ENCODE measurements around the gene NRARP. TPM values are rescaled to one million over a fixed set of nuclear protein-coding genes. Genes with fewer than 3 reads are reported as not detected.

NRARP gene
- total RNA-seq, 1 donor from 2014 or later: 20.7 TPM

DNA sequence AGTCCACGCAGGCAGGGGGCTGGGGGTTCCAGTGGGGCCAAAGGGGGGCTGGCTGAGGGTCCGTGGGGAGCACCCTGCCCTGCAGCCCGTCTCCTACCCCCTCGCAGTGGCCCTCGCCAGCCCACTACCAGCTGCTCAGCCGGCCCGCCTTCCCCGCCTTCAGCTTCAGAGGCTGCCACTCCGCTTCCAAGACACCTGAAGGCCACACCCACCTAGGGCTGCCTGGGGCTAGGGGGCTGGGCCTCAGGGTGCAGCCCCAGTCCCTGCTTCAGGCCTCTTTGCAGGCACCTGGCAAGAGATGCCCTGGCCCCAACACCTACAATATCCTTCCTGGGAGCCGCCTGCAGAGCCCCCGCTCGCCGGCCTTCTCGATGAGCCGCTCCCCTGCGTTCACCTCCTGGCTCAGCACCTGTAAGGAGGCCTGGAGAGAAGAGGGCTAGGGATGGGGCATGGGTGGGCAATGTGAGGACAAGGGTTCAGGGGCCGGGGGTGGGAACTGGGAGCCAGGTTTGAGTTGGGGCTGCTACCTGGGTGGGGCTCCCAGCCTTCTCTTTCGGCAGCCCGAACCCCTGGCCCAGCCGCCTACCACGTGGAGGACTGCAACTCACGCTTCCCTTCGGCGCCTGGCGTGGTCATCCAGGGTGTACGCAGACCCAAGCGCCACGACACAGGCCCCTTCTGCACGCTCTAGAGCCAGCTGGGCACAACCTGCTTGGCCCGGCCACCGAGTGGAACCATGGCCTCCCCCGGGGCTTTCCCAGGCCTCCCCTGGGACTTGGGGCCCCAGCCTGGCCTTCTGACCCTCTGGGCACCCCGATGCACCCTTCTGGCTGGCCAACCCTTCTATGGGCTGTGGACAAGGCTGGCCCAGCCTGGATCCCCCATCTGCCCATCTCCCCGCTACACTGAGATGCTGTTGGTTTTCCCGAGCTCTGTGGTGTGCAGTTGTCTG is 49.2 kb downstream of the NRARP start:
- Mint-ChIP-seq H3K27ac (peak overlapping the region; percentile 66), H3K4me1 (peaks cover 28% of the 10 kb centered on the region), H3K4me3 (peak overlapping the region; percentile 95), H3K9me3 (no peaks in the 10 kb centered on the region), H3K27me3 (ENCODE audit: insufficient read depth, low read depth) (peaks cover 7% of the 10 kb centered on the region), H3K36me3 (peaks cover 2% of the 10 kb centered on the region)
- Histone ChIP-seq H3K4me1 (peaks cover 31% of the 10 kb centered on the region), H2AFZ (replicated peaks) (no peak overlapping the region), H3K79me2 (ENCODE audit: low read depth) (peaks cover 20% of the 10 kb centered on the region), H3F3A (ENCODE audit: low read depth) (peaks cover 10% of the 10 kb centered on the region), H3K9ac (no peak overlapping the region), H3K27ac (no peak overlapping the region), H3K4me3 (no peak overlapping the region), H3K36me3 (no peaks in the 10 kb centered on the region), H3K4me2 (peak overlapping the region; percentile 49), H3K27me3 (peaks cover 6% of the 10 kb centered on the region), H4K20me1 (ENCODE audit: low read depth) (peaks cover 19% of the 10 kb centered on the region), H3K9me3 (ENCODE audit: low read depth) (no peaks in the 10 kb centered on the region)
- peak; percentile 43 for DNase-seq (ENCODE audit: low spot score)
- TF ChIP-seq EZH2 (IDR thresholded peaks at IDR 0.05): no peak
- TF ChIP-seq, protein P1, sequence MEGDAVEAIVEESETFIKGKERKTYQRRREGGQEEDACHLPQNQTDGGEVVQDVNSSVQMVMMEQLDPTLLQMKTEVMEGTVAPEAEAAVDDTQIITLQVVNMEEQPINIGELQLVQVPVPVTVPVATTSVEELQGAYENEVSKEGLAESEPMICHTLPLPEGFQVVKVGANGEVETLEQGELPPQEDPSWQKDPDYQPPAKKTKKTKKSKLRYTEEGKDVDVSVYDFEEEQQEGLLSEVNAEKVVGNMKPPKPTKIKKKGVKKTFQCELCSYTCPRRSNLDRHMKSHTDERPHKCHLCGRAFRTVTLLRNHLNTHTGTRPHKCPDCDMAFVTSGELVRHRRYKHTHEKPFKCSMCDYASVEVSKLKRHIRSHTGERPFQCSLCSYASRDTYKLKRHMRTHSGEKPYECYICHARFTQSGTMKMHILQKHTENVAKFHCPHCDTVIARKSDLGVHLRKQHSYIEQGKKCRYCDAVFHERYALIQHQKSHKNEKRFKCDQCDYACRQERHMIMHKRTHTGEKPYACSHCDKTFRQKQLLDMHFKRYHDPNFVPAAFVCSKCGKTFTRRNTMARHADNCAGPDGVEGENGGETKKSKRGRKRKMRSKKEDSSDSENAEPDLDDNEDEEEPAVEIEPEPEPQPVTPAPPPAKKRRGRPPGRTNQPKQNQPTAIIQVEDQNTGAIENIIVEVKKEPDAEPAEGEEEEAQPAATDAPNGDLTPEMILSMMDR (IDR thresholded peaks at IDR 0.05): no peak
- TF ChIP-seq EZH2phosphoT487 (IDR thresholded peaks at IDR 0.05): no peak

DNA sequence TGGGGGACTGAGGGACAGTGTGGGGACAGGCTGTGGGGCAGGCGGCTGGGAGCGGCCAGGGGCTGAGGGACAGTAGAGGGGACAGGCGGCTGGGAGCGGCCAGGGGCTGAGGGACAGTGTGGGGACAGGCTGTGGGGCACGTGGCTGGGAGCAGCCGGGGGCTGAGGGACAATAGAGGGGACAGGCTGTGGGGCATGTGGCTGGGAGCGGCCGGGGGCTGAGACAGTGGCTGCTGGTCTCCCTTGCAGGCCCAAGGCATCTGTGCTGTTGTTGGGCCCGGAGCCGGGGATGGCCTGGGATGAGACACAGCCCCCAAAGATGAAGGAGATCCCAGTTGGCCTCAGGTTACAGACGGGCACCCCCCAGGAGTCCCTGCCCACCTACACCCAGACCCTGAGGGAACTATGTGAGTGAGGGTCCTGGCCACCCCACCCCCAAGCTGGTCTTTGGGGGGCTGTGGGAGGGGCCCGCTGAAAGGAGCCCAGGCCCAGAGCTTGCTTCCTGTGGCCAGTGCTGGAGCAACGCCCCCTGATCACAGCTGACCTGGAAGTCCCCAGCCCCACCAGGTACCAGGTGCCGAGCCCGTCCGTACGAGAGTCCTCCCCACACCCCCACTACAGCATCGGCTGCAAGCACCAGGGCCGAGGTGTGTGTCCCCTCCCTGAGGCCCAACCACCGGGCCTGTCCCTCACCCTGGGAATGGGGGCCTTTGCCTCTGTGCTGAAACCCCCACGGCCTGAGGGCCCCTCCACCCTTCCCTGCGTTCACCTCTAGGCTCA is 50.4 kb downstream of the NRARP start:
- Histone ChIP-seq H3K9me3 (ENCODE audit: low read depth) (no peaks in the 10 kb centered on the region), H3F3A (ENCODE audit: low read depth) (peaks cover 10% of the 10 kb centered on the region), H3K27me3 (peaks cover 6% of the 10 kb centered on the region), H4K20me1 (ENCODE audit: low read depth) (peaks cover 16% of the 10 kb centered on the region), H3K4me2 (no peak overlapping the region), H2AFZ (replicated peaks) (no peak overlapping the region), H3K79me2 (ENCODE audit: low read depth) (peaks cover 14% of the 10 kb centered on the region), H3K27ac (no peak overlapping the region), H3K4me1 (peaks cover 31% of the 10 kb centered on the region), H3K9ac (no peak overlapping the region), H3K36me3 (no peaks in the 10 kb centered on the region), H3K4me3 (no peak overlapping the region)
- H3K4me3 Mint-ChIP-seq: no peak overlapping the region
- peak overlapping the region; percentile 84 for H3K27ac Mint-ChIP-seq
- H3K27me3 Mint-ChIP-seq (ENCODE audit: insufficient read depth, low read depth): peaks cover 3% of the 10 kb centered on the region
- DNase-seq (ENCODE audit: low spot score): no peak
- H3K9me3 Mint-ChIP-seq: no peaks in the 10 kb centered on the region
- TF ChIP-seq EZH2 (IDR thresholded peaks at IDR 0.05) (no peak), EZH2phosphoT487 (IDR thresholded peaks at IDR 0.05) (no peak)
- TF ChIP-seq, protein P1 (IDR thresholded peaks at IDR 0.05): no peak
- no peaks in the 10 kb centered on the region for H3K36me3 Mint-ChIP-seq
- peaks cover 37% of the 10 kb centered on the region for H3K4me1 Mint-ChIP-seq

DNA sequence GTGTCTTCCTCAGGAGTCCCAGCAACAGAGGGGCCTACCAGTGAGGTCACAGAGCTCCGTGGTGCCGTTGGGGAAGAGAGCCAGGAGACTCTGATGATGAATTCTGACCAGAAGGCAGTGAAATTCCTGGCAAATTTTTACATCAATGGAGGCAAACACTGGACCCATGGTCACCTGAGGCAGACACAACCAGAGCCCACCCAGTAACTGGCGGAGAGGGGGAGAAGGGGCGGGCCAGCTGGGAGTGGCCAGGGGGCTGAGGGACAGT is 50.9 kb downstream of the NRARP start, which contains the start of gene STPG3:
Gene STPG3 (plus strand): TSS at position 93 of the 268 bp plus-strand sequence. CDS start 1 bp downstream, at position 94.
- Histone ChIP-seq H2AFZ (replicated peaks) (no peak within 1 kb of the TSS), H3K4me3 (no peak within 1 kb of the TSS), H4K20me1 (ENCODE audit: low read depth) (peaks cover 10% of the 10 kb centered on the region), H3K9me3 (ENCODE audit: low read depth) (no peaks in the 10 kb centered on the region), H3K4me1 (peaks cover 28% of the 10 kb centered on the region), H3K9ac (no peak within 1 kb of the TSS), H3K27ac (no peak within 1 kb of the TSS), H3K4me2 (no peak within 1 kb of the TSS), H3K36me3 (no peaks in the 10 kb centered on the region), H3K79me2 (ENCODE audit: low read depth) (peaks cover 9% of the 10 kb centered on the region), H3K27me3 (peaks cover 6% of the 10 kb centered on the region), H3F3A (ENCODE audit: low read depth) (peaks cover 10% of the 10 kb centered on the region)
- H3K4me1 Mint-ChIP-seq: peaks cover 32% of the 10 kb centered on the region
- H3K9me3 Mint-ChIP-seq: no peaks in the 10 kb centered on the region
- H3K27me3 Mint-ChIP-seq (ENCODE audit: insufficient read depth, low read depth): peaks cover 3% of the 10 kb centered on the region
- no peaks in the 10 kb centered on the region for H3K36me3 Mint-ChIP-seq
- peak within 1 kb of the TSS; percentile 71 for H3K4me3 Mint-ChIP-seq
- peak within 1 kb of the TSS; percentile 84 for H3K27ac Mint-ChIP-seq
- TF ChIP-seq, protein P1 (IDR thresholded peaks at IDR 0.05): no peak
- no peak for TF ChIP-seq EZH2phosphoT487 (IDR thresholded peaks at IDR 0.05)
- TF ChIP-seq EZH2 (IDR thresholded peaks at IDR 0.05): no peak
- DNase-seq (ENCODE audit: low spot score): no peak

All from neural progenitor cell (in vitro differentiated cells).